HG03571 (cell line): Measurements from ENCODE around the gene GRPR.
"Not testable (repeated sequence)": the region's sequence is repeated elsewhere in the genome, so short reads cannot be mapped to it uniquely, and the experiment has no call there.

Source experiments
- ATAC-seq: cut with Tn5 transposase; IDR thresholded peaks from one replicate; pipeline ENCODE4 v1.9.1; 2021; ENCODE audit not compliant: unreplicated experiment

The GRPR gene

DNA sequence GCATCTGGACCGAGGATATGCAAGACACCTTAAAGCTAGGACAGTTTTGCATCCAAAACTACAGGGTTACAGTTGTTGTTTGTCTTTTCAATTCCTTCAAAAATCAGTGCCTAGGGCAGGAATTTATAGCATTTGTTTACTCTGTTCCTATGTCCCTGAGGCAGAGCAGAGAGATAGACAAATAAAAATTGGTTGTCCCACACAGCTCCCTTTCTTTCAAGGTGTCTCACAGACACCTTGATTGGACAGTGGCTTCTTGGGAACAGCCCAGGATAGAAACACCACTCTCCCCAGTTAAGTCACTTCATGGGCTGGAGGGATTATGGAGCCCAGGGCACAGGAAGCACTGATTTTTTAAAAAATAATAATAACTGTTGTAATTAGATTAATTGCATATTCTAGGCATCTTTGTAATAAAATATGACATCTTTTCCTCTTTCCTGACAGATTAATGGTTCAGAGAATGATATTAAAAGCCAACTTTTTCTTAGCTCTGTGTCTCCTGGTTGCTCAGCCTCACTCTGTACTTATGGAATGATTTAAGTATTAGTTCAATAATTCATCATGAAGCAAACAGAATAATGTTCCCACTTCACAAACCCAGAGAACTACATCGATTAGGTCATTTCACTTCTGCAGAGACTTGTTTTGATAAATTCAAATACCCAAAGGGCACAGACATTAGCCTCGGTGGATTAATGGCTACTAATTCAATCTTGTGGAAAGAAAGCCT lies 52.1 kb downstream of the GRPR start:
- ATAC-seq, result no peak

DNA sequence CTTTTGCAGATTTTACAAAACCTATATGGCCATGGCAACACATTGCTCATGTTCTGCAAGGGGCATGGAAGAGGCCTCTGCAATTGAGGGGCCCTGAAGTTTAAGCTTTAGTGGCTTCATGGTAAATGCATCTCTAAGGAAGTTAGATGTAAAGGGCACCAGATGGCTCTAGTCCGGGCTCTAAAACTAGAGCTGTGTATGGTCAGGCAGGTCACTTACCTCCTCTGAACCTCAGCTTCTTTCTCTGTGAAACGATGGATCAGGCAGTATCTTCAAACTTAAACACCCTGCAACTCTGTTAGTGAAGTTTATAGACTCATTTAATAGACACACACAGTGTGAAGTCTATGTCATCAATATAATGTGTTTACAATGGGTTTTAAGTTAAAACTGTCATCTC lies 53.9 kb downstream of the GRPR start:
- ATAC-seq, result no peak

DNA sequence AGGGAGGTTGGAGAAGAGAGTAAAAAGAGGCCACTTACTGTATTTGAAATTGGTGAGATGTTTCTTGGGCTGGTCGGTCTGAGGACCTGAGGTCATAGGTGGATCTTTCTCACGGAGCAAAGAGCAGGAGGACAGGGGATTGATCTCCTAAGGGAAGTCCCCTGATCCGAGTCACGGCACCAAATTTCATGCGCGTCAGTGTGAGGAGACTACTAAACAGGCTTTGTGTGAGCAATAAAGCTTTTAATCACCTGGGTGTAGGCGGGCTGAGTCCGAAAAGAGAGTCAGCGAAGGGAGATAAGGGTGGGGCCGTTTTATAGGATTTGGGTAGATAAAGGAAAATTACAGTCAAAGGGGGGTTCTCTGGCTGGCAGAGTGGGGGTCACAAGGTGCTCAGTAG lies 60.5 kb downstream of the GRPR start:
- ATAC-seq, result not testable (repeated sequence)

DNA sequence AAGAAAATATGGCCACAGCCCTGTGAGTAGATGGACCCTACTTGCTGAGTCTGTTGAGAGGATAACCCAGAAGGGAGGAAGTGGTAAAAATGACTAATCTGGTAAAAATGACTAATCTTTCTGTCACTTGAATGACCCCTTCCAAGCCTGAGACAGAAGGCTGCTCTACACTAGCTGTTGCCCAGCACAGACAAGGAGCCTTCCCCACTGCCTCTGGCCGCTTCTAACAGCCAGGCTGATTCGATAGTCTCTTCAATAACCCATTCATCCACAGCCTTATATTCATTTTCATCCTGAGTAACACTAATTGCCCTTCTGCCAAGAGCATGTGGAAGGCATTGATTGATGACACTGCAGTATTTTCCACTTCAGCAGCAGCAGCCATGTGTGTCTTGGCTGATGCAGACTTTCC lies 62.4 kb downstream of the GRPR start:
- ATAC-seq, result peak; percentile 98

DNA sequence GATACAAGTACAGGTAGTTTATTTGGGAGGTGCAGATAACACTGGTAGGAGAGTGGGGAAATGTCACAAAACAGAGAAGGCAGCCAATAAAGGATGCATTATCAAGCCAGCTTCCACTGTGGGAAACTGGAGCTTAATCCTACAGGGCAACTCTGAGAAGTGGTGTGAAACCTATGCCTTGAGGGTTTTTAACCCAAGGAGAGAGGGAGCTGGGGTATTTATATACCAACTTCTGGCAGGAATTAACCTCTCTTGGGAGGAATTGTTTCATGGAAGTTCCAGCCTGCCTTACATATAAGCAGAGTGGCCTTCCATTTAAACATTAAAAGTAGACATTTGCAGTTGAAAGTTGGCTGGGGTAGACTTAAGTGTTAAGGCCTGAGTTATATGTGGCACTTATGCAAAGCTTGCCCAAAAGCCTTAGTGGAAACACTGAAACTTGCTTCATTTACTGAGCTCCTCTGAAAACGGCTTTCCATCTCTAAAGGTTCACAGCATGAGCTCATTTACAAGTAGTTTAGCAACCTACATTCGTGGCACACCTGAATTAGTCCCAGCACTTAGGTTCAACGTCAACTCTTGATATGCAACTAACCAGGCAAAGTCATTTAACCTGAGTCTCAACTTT lies 63.1 kb downstream of the GRPR start:
- no peak for ATAC-seq

DNA sequence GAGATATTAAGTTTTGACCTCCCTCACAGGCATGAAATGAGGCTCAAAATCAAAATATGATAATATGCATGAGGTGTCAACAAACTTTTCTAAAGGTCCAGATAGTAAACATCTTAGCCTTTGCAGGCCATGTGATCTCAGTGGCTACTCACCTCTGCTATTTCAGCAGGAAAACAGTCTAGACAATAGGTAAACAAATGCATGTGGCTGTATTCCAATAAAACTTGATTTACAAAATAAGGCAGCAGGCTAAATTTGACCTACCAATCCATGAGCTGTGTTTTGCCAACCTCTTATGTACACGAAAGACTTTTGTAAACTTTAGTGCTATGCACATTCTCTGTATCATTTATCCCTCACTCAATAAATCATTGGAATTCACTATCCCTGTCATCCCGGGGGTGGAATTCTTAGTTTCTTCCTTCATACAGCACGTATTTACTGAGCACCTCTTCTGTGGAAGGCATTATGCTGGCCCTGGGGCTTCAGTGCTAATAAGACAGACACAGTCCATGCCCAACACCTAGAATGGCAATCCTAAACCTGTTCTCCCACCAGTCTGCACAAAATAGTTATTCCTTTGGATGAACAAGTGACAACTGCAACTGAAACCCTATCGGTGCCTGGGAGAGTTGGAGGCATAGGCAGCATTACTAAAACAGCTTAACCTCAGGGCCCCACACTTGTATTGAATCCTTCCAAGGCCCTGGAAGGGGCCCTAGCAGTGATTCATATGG lies 63.8 kb downstream of the GRPR start:
- no peak for ATAC-seq

DNA sequence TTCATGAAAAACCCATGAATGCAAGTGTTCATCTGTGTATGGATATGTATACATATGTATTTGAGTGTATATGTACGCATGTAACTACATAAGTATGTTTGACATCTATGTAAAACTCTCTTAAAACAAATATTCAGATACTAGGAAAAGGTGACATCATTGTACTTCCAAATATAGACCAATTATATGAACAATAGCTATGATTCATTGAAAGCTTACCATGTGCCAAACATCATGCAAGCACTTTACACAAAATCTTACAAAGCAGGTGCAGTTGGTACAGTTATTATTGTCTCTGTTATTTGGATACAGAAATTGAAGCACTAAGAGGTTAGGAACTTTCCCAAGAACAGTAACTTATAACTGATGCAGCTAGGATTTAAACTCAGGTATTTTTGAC lies 65.3 kb downstream of the GRPR start:
- no peak for ATAC-seq

DNA sequence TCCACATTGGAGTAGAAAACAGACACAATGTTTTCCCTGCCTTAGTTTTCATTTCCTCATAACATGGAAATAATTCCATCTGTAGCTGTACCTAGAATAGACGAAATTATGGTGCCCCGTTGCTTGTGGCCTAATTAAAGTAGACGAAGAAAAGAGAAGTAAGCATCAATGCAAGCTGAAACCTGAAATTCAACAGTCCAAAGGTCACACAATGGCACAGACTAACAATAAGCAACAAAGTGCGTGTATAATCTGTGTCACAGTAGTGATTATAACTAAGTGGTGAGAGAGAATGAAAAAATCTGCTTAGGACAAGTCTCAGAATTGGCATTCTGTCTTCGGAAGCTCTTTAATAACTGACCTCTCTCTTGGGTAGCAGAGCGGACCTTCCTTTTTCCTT lies 68.2 kb downstream of the GRPR start:
- ATAC-seq, result no peak

DNA sequence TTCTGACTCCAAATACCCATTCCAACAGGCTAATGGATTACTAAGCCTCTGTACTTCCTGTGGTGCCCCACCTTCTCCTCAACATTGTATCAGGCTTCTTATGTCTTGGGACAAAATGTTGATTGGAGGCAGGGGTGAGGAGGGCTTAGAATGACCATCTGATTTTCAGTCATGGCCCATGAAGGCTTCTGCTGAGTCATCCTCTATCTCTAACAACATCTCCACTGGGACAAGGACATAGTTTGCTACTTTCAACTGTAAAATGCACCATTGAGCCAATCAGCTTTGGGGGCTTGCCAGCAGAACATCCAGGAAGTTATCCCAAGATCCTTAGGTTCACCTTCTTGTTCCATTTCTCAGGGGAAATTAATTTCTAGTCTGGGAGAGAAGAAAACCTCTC lies 73.5 kb downstream of the GRPR start:
- ATAC-seq, result no peak

DNA sequence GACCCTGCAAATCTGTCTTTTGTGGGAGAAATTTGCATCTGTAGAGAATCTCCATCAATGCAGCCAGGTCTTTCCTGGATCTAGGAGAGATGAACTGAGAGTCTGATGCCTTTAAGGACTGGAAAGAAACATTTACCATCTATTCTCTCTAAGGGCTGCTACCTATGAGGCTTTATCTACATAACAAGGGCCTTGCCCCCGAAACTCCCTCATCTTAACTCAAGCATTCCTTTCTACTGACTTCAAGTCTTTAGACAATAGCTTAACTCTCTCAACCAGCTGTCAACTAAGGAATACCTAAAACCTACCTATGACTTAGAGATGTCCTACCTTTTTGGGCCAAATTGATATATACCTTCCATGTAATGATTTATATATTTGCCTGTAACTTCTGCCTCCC lies 76.0 kb downstream of the GRPR start:
- no peak for ATAC-seq

DNA sequence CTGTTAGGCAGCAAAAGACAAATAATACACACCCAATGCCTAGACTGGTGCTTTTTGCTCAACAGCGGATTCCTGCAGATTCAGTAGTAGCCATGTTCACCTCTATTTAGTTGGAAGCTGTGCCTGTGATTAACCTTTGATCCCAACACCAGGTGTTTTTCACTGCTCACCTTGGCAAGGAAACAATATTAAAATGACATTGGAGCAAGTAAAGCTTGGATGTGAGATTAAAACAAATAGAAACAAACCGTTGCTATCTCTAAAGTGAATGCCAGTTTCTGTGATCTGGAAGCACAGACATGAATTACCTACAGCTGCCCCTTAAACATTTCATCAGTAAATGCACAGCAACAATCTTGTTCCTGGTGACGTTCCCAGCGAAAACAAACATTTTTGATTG lies 79.6 kb downstream of the GRPR start:
- no peak for ATAC-seq
